GM13977 (cell line): ENCODE results near the gene TIGAR.

Source experiments
- DNase-seq: peaks from one replicate; pipeline ENCODE4 v3.0.0; 2012; ENCODE audit warnings: low spot score
- CTCF ChIP-seq: IDR thresholded peaks from 2 replicates; pipeline ENCODE4 v1.5.1; 2012; ENCODE audit warnings: mild to moderate bottlenecking, control low read depth; ENCODE audit not compliant: insufficient read depth; ENCODE audit errors: extremely low read depth, missing control alignments
- in situ Hi-C: fragments of 300-500 bp; cut with MboI; formaldehyde crosslinking; loops from one replicate; pipeline ENCODE4 v1.12.0; 2022; ENCODE audit warnings: low sequenced_read_pairs, low pct_unique_long_range_greater_than_20kb, mixed read lengths, inconsistent platforms; ENCODE audit not compliant: unreplicated experiment

The TIGAR gene

GRCh38 chr12:4287325-4288211 is 33.4 kb upstream of the TIGAR start:
- no peak for DNase-seq
- in situ Hi-C loops = loop anchor here (10.0 kb wide), 1 partner anchor 283 kb away; no protein-coding TSS in a partner anchor
- no peak for TF ChIP-seq CTCF

DNA sequence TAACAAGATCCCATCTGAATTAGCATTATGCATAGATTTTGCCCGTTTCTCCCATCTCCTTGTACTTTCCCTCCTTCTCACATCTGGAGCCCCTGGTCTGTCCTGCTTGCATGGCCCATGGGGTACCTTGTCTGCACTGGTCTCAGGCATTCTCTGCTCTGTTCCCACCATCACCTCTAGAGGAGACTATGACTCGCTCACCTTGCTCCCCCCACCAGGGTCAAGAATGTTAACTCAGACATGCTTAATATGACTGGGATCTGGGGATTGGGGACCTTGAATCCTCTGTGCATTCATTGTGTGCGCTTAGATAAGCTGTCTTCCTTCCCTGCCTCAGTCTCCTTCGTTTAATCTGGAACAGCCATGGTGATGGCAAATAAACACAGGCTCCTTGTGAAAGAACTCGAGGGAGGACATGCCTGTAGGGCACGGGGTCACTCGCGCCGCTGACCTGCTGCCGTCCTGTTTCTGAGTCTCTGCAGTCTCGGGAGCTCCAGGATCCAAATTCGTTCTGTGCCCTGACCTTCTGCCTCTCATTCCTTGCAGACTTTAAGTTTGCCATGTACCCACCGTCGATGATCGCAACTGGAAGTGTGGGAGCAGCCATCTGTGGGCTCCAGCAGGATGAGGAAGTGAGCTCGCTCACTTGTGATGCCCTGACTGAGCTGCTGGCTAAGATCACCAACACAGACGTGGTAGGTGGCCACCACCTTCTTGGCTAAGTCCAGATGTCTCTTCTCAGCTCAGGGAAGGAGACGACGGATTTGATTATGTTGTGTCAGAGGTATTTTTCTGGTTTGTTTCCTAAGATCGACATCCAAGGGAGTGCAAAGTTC is 32.5 kb upstream of the TIGAR start:
- no peak for DNase-seq
- in situ Hi-C loops = loop anchor here (10.0 kb wide), 1 partner anchor 284 kb away; no protein-coding TSS in a partner anchor
- TF ChIP-seq CTCF = no peak

DNA sequence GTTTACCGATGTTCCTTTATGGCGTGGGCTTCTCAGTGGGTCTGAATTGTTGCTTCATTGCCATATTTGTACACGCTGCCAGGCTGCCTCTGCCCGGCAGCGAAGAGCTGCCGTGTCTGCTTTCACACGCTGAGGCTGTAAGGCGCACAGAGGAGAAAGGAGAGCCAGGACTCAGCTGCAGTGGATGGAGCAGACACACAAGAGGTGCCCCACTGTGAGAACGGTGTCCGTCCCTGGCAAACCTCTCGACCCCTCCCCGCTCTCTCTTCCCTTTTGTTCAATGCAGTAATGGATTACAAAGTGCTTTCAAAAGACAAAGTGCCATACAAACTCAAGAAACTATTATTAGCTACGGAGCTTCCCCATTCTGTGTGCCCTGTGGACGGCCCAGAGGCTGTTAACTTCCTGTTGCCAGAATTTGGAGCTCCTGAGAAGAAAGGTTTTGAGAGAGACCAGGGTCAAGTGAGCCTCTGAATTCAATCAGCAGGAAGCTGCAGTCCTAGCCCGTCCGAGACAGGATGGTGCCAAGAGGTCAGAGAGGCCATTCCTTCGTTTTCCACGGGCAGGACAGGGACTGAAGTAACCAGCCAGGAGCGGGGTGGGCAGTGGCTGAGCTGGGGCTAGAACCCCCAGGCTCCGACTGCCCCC is 31.7 kb upstream of the TIGAR start:
- no peak for TF ChIP-seq CTCF
- no peak for DNase-seq
- in situ Hi-C loops = loop anchor here (10.0 kb wide), 1 partner anchor 285 kb away; no protein-coding TSS in a partner anchor

- no peak for DNase-seq
- in situ Hi-C loops = loop anchor here (10.0 kb wide), 1 partner anchor 285 kb away; no protein-coding TSS in a partner anchor
- TF ChIP-seq CTCF = no peak
Measured at GRCh38 chr12:4289998-4290790, 30.8 kb upstream of the TIGAR start.

- no peak for DNase-seq
- no peak for TF ChIP-seq CTCF
- in situ Hi-C loops = no loop called here
Measured at GRCh38 chr12:4292341-4293073, 28.5 kb upstream of the TIGAR start.
